GM21529 (cell line): ENCODE results near the gene MAEA.
"Not testable (repeated sequence)": the region's sequence is repeated elsewhere in the genome, so short reads cannot be mapped to it uniquely, and the experiment has no call there.

Source experiments
- ATAC-seq: cut with Tn5 transposase; IDR thresholded peaks from one replicate; pipeline ENCODE4 v1.9.1; 2021; ENCODE audit not compliant: unreplicated experiment

MAEA gene

DNA sequence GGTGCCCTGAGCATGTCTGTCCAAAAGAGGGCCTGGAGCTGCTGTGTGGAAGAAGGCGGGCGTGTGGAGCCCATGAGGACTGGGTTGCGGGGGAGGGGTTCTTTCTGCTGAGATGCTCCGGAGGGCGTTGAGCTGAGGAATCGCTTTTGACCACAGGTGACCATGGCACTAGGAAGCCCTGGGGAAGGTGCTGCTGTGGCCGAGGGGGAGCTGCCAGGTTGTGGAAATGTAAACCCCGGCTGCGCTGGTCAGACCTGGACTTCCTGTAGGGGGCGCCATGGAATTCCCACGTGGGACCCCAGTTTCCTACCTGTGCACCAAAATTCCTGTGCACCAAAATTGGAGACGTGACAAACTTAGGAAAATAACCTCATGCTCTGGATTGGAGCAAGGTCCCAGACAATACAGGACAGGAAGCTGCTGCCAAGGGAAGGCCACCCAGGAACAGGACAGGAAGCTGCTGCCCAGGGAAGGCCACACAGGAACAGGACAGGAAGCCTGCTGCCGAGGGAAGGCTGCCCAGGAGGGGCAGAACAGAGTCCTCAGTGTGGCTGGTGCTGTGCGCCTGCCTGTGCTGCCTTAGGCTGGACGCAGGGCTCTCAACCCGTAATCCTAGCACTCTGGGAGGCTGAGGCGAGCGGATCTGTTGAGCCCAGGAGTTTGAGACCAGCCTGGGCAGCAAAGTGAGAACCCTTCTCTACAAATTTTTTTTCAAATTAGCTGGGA lies 29.0 kb downstream of the MAEA start:
- no peak for ATAC-seq

DNA sequence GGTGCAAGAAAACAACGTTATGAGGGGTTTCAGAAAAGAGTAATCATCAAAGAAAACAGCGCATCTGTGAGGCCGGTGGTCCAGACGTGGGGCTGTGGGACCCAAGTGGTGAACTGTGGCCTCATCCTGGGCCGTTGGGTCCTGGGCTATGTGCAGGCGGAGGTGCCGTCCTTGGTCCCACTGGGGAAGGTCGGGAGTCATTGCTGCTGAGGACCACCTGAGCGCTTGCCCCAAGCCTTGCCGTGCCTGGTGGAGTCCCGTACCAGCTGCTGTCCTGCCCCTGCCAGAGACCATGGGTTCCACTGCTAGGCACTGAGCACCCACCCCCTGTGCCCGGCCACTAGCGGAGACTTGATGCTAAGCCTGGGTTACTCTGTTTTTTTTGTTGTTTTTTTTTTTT lies 31.8 kb downstream of the MAEA start:
- no peak for ATAC-seq

DNA sequence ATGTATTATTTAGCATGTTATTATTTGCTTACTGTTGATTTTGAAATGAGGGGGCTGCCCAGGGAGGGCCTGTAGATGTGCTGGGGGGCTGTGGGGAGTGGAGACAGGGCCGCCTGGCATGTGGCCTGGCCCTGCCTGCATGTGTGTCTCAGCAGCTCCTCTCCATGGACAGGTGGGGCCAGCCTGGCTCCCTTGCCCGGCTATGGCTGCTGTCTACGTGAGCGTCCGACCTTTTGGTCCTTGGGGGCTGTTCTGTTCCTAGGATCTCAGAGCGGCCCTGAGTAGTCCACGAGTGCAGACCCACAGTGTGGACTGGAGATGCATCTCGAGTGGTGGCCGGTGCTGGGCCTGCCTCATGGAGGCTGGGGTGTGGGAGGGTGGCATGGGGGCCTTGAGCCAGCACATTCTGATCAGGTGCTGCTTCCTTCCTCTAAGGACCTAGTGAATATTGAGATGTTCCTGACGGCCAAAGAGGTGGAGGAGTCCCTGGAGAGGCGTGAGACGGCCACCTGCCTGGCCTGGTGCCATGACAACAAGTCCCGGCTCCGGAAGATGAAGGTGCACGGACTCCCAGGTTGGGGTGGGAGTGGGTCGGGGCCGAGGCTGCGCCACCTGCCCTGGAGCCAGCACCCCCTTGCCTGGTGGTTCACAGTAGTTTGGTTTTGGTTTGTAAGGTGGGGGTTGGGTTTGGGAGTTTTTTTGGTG lies 32.4 kb downstream of the MAEA start:
- no peak for ATAC-seq

DNA sequence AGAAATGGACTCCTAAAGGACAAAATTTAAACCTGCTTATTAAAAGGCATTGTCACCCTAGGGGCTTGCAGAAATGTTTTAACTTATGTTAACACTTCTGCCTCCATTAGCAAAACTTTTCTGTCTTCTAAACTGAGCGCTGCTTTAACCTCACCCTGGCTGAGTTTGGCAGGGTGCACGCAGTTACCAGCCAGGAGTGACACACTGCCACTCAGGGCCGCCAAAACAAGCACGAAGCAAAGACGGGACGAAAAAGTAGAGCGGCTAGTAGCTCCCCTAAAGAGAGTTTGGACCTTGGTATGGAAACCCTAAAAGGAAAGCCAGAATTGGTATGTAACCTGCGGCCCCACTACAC lies 33.6 kb downstream of the MAEA start:
- ATAC-seq = no peak

DNA sequence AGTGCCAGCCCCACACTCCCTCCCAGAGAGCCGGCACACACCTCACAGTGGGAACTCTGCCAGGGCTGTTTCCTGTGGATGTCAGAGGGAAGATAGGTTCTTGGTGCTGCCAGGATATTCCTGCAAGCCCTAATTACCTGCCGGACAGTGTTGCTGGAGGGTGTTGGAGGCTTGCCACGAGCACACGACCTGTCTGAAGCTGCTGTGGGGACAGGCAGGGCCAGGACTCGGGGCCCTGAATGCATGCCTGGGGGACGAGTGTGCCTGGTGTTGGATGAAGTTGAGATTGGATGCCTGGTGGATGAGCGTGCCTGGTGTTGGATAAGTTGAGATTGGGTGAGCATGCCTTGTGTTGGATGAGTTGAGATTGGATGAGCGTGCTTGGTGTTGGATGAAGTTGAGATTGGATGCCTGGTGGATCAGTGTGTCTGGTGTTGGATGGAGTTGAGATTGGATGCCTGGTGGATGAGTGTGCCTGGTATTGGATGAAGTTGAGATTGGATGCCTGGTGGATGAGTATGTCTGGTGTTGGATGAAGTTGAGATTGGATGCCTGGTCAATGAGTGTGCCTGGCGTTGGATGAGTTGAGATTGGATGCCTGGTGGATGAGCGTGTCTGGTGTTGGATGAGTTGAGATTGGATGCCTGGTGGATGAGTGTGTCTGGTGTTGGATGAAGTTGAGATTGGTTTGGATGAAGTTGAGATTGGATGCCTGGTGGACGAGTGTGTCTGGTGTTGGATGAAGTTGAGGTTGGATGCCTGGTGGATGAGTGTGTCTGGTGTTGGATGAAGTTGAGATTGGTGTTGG lies 34.1 kb downstream of the MAEA start:
- no peak for ATAC-seq

DNA sequence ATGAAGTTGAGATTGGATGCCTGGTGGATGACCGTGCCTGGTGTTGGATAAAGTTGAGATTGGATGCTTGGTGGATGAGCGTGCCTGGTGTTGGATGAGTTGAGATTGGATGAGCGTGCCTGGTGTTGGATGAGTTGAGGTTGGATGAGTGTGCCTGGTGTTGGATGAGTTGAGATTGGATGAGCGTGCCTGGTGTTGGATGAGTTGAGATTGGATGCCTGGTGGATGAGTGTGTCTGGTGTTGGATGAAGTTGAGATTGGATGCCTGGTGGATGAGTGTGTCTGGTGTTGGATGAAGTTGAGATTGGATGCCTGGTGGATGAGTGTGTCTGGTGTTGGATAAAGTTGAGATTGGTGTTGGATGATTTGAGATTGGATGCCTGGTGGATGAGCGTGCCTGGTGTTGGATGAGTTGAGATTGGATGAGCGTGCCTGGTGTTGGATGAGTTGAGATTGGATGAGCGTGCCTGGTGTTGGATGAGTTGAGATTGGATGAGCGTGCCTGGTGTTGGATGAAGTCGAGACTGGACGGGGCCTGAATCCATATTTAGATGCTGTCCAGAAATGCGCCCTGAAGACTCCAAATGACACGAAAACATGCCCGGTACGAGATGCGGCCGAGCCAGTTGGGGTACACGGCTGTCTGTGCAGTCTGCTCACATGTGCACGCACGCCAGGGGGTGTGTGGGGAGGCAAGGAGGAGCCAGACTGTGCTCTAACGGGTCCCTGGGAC lies 34.9 kb downstream of the MAEA start:
- ATAC-seq = not testable (repeated sequence)

DNA sequence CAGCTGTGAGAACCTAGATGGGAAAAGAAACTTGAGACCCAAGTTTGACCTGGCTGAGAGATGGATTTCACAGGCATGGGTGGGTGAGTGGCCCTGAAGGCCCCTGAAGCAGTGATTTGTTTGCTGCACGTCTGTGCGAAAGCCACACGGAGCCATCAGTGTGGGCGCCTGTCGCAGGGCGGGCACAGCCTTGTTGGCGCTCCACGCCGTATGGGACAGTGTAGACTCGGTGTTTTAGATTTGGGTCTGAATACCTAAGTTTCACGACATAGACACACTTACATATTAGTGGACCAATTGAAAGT lies 35.4 kb downstream of the MAEA start:
- ATAC-seq = no peak

DNA sequence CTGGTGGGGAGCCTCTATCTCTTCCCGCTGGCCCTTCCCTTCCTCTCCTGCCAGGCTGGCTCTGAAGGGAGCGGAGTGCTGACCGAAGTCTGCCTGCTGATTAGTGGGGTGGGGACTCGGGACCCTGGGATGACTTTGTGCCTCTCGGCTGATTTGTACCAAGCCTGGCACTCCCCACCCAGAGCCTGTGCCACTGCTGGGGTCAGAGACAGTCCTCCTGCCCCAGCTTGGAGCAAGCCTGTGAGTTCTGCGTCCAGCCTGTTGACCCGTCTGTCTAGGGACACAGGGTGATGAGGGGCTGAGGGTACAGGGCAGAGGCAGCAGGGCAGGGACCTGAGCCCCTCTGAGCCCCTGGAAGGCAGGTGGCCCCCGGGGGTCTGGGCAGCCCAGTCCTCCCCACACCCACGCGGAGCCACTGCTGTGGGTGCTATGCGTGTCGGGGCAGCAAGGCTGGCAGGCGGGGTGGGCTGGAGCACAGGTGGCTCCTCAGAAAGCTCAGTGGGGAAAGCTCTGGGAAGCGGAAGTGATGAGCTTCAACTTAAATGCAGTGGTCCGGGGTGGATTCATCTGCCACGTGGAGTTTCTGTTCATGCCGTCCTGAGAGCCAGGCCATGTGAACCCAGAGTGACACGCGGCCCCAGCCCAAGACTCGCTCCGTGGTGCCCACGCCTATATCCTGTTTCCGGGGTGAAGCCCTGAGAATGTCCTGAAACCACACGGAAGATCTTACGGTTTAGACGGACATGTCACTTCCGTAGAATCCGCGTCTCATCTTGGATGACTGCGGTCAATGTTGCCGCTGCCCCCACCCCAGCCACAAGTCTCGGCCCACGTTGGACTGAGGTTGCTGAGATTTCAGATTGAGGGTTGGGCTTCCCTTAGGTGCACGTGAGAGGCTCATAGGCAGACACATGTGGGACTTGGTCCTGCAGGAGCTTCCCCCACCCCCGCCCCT lies 36.3 kb downstream of the MAEA start:
- ATAC-seq = no peak

DNA sequence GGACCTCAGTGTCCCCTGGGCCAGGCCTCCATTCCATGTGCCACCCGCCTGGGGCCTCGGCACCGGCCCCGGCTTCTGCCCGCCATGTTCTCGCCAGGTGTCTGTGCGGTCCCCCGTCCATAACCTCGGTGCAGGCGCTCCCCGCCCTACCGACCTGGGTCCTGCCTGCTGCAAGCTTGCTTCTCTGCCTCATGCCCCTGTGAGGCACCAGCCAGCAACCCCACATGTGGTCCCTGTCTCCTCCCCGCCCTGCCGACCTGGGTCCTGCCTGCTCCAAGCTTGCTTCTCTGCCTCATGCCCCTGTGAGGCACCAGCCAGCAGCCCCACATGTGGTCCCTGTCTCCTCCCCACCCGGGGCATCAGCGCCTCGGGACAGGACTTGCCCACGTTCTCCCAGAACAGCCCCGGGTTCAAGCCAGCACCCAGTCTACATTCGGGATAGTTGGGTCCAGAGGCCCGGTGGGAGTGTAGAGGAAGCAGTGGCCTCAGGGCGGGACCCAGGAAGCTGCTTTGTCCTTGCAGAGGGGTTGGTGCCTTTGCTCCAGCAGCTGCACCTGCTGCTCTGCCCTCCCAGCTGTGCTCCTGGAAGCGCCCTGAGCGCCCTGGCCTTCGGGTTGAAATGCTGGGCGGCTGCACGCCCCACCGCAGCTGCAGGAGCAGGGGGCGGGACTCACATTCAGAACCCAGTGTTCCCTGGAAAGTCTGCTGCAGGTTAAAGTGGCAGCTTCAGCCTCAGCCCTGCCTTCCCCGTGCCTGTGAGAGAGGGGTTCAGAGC lies 37.2 kb downstream of the MAEA start:
- no peak for ATAC-seq

DNA sequence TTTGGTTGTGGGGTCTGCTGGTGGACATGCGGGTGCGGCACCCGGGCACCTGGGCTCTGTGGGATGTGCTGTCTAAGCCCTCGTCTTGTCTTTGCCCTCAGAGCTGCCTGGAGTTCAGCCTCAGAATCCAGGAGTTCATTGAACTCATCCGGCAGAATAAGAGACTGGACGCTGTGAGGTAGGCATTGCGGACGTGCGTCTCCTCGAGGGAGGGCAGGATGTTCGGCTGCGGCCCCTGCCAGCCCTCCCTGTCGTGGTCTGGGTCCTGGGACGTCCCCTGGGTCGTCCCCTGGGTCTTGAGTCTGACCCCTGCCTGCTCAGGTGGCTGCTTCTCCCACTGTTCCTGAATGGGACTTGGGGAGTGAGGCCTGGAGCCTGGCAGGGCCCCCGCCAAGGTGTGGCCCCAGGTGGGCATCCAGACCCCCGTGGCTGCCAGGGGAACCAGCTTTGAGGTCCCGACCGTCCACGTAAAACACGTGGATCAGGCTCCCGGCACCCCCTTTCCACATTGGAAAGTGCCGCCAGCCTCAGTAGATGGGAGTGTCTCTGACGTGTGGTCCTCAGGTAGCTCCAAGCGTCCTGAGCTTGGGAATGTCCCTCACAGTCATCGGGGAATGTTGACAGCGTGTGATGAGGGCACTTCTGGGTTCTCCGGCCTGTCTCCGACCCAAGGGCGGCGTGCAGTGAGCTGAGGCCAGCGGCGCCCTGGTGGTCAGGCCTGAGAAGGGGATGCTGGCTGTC lies 38.0 kb downstream of the MAEA start:
- ATAC-seq = no peak

DNA sequence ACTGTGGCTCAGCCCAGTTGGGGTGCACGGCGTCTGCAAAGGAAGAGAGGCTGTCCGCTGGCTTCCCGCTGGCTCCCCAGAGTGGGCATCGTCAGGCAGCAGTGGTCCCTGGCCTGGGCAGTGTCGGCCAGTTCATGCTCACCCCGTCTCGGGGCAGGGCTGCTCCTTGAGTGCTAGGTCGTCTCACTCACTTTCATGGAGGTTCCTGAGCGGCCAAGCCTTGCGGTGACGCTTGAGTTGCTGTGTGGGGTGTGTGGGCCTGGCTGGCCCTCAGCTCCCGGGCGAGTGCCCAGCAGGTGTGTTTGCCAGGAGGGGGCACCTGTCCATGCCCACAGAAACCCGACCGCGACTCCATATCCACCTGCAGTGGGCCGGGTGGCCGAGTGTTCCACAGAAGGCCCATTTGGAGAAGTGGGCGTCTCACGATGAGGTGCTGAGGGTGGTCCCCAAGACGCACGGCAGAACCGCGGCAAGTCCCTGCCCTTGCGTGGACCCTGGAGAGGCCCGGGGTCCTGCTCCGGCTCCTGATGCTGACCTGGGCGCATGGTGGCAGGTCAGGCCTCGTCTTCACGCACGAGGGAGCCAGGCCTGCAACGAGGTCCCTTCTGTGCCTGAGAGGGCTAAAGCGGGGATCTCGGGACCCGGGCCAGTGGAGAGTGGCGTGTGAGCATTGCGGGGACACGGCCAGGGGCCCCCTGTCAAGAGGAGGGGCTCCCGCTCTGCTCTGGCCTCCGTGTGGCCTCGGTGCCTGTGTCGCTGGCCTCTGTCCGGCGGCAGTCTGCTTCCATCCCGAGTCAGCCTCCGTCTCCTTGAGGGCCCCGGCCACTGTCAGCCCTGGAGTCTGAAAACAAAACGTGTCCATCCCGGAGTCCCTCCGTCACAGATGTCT lies 38.8 kb downstream of the MAEA start:
- no peak for ATAC-seq

DNA sequence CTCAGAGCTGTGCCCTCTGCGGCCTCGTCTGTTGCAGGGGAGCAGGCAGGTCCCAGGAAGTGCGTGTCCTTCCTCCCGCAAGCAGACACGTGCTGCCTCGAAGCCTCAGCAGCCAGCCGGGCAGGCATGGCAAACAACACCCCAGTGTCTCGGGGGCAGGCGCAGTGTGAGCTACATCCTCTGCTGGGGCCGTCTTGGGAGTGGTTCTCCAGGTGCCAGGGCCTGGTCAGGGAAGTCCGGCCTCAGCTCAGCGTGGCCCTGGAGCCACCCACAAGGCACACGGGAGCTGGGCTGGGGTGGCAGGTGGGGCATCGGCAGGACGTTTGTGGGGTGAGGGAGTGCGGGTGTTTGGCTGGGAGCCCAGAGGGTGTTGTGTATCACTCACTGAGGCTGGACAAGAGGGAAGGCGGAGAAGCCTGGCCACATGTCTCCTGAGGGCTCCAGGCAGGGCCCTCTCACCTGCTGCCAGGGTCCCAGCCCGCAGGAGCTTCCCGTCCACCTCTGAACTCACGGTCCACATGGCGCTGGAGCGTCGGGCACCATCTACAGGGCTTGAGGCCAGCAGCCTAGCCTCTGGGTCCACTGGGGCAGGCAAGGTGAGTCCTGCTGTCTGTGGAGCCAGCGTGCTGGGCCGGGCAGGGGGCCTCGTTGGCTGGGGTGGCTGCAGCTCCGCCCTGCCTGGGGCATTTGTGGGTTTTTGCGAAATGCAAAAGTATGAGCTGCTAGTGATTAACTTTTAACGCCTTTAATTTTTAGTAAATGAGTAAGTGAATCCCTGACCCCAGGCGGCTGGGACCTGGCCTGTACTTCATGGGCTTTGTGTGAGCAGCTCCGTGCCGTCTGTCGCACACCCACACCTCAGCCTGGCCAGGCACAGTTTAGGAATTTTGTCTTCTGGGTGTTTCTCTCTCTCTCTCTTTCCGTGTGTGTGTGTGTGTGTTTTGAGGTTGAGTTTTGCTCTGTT lies 40.0 kb downstream of the MAEA start:
- ATAC-seq = no peak

DNA sequence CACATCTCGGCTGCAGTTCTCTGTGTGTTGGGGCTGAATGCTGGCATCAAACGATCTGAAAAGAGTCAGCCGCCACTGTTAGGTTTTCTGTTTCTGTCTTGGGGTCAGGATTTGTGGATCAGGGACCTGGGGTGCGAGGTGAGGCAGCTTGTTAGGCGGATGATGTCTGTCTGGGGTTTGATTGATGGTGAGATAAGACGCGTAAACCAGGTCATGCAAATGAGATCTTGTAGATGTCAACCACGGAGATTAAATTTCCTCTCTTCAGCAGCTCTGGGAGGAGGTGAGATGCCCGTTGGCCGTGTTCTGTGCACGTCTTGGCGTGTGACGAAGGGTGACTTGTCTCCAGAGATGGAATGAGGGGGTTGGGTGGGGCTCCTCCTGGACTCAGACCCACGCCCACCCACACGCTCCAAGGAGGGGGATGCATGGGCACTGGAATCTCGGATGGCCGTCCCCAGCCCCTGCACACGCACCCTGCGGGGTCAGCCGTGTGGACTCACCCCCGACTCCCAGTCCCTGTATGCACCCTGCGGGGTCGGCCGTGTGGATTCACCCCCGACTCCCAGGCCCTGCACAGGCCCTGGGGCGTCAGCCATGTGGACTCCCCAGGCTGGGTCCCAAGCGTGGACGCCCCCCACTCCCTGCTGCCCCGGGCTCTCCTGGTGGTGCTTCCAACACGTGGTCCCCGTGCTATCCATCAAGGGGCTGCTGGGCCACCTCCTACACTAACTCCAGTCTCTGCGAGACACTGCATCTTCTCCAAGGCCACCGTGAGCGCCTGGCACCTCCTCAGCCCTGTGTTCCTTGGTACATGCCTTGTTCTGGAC lies 41.3 kb downstream of the MAEA start:
- ATAC-seq = no peak

DNA sequence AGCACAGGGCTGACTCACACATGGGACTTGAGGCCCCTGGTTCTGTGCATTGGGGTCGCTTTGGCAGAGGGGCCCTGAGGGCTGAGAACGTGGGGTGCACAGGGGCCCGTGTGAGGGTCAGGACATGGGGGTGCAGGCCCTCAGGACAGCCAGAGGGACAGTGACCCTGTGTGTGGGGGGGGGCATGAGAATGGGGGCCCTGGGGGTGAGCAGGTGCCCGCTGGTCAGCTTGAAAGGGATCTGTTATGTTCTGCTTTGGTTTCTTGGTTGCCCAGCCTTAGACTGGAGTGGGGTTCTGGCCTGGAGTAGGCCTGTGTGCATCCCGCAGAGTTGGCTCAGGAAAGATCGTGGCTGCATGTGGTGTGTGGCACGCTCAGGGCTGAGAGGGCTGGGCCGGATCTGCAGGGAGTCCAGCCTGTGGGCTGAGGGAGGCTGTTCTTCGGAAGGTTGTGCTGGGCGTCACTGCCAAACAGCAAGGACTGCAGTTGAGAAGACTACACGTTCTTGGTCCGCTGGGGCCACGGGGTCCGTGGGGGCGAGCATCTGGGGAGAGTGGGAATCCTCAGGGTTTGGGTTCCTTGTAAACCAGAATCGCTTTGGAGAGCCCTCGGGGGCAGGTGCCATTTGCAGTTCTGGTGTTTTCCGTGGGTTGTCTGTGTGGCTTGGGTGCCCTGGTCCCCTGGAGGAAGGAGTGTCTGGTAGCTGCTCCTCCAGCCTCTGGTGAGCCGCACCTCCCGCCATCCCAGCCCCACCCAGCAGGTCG lies 42.1 kb downstream of the MAEA start:
- no peak for ATAC-seq

DNA sequence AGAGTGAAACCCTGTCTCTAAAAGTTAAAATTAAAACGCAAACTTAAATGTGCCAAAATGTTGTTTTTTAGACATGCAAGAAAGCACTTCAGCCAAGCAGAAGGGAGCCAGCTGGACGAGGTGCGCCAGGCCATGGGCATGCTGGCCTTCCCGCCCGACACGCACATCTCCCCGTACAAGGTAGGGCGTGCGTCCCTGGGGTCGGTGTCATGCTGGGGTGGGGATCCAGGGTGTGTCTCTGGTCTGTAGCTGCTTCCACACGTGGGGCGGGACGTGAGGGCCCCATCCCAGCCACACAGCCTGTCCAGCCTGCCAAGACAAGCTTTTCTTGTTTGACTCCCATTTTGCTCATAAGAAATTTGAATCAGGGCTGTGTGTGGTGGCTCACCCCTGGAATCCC lies 43.0 kb downstream of the MAEA start:
- no peak for ATAC-seq
